ENCODE results near the gene OLAH. TPM values are rescaled to one million over a fixed set of nuclear protein-coding genes. Genes with fewer than 3 reads are reported as not detected.

The OLAH gene
- total and polyA plus RNA-seq, 2 donors from 2014 or later: 0.50 to 0.52 TPM

- Histone ChIP-seq H3K9ac (ENCODE audit: low read length in 3 of 3) (no peak overlapping the region), H3K27me3 (ENCODE audit: control insufficient read depth, insufficient read depth, low read length) (no peaks in the 10 kb centered on the region), H3K4me1 (ENCODE audit: control insufficient read depth in 2 of 3, insufficient read depth in 2 of 3, low read depth in 1 of 3, low read length in 3 of 3) (no peaks in the 10 kb centered on the region), H3K27ac (ENCODE audit: low read depth in 2 of 2, low read length in 2 of 2) (no peak overlapping the region), H3K9me3 (ENCODE audit: control insufficient read depth in 2 of 3, insufficient read depth in 1 of 3, low read length in 3 of 3) (peaks cover 0 to 3% (median 0%) of the 10 kb centered on the region in 3 donors), H3K4me3 (ENCODE audit: low read length in 3 of 3) (no peak overlapping the region), H3K36me3 (ENCODE audit: control insufficient read depth in 2 of 3, insufficient read depth in 3 of 3, low read length in 3 of 3) (peaks cover 8 to 17% (median 11%) of the 10 kb centered on the region in 3 donors)
- TF ChIP-seq CTCF (IDR thresholded peaks at IDR 0.05; ENCODE audit: borderline replicate concordance, extremely low read depth, insufficient read depth): no peak
- intact Hi-C loops (cut with DNase I): no loop called here
- DNase-seq: no peak
- FAIRE-seq: no peak
Measured at GRCh38 chr10:15122477-15123030, 78.8 kb downstream of the OLAH start.

Other genes with a start within 250 kb of the OLAH start
- 2.1 TPM for gene CDNF, start 205.9 kb upstream of the OLAH start, total RNA-seq
- 2.3 TPM for gene CDNF, start 205.9 kb upstream of the OLAH start, polyA plus RNA-seq (ENCODE audit: insufficient read depth, low read depth, low replicate concordance)
- gene HSPA14, start 205.6 kb upstream of the OLAH start, total RNA-seq: 10.4 TPM
- gene HSPA14, start 205.6 kb upstream of the OLAH start, polyA plus RNA-seq (ENCODE audit: insufficient read depth, low read depth, low replicate concordance): 9.7 TPM
- gene MSANTD7, start 205.6 kb upstream of the OLAH start, total RNA-seq: 9.5 TPM
- gene MSANTD7, start 205.6 kb upstream of the OLAH start, polyA plus RNA-seq (ENCODE audit: insufficient read depth, low read depth, low replicate concordance): 2.8 TPM
- 5.1 TPM for gene SUV39H2, start 165.1 kb upstream of the OLAH start, total RNA-seq
- 3.8 TPM for gene SUV39H2, start 165.1 kb upstream of the OLAH start, polyA plus RNA-seq (ENCODE audit: insufficient read depth, low read depth, low replicate concordance)
- gene DCLRE1C, start 89.8 kb upstream of the OLAH start, total RNA-seq: 17.0 TPM
- 2.0 TPM for gene DCLRE1C, start 89.8 kb upstream of the OLAH start, polyA plus RNA-seq (ENCODE audit: insufficient read depth, low read depth, low replicate concordance)
- not detected for gene MEIG1, start 84.6 kb upstream of the OLAH start, total RNA-seq
- gene MEIG1, start 84.6 kb upstream of the OLAH start, polyA plus RNA-seq (ENCODE audit: insufficient read depth, low read depth, low replicate concordance): 1.4 TPM
- 0.50 TPM for gene ACBD7, start 44.8 kb downstream of the OLAH start, total RNA-seq
- 0.56 TPM for gene ACBD7, start 44.8 kb downstream of the OLAH start, polyA plus RNA-seq (ENCODE audit: insufficient read depth, low read depth, low replicate concordance)
- gene RPP38, start 53.4 kb downstream of the OLAH start, total RNA-seq: 18.1 TPM
- gene RPP38, start 53.4 kb downstream of the OLAH start, polyA plus RNA-seq (ENCODE audit: insufficient read depth, low read depth, low replicate concordance): 20.1 TPM
- 19.8 TPM for gene NMT2, start 124.8 kb downstream of the OLAH start, total RNA-seq
- 11.7 TPM for gene NMT2, start 124.8 kb downstream of the OLAH start, polyA plus RNA-seq (ENCODE audit: insufficient read depth, low read depth, low replicate concordance)